ENCODE measurements around the gene L2HGDH.
A peak's percentile ranks its signal among the peaks of the same experiment; 100 is the strongest.

DNA sequence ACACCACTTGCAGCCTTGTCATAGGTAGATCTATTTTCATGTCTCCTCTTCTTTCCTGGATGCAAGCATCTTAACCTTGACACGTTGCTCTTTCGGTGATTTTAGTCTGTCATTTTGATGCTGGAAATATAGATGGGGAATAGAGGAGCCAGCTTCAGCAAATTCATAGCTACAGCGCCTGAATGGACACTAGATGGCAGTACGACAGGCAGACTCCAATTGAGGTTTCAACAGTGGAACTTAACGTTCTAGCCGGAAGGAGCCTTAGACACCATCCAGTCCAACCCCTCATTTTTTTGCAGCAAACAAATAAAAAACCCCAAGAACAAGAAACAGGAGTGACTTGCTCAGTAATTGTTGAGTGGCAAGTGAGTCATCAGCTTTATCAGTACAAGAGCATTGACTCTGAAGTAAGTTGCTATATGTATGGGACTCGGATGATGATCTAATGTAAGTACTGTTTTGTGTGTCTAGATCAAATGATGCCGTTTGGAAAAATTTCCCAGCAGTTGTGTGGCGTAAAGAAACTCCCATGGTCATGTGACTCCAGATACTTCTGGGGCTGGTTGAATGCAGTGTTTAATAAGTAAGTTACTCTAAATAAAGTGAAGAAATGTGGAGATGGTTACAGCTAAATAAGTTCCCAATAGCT is 9.1 kb upstream of the L2HGDH start:
- TF ChIP-seq CTCF (IDR thresholded peaks at IDR 0.05; ENCODE audit: insufficient read depth, low read depth, low read length) (peak; percentile 99), EZH2 (IDR thresholded peaks at IDR 0.05; ENCODE audit: insufficient read depth, low read length) (no peak)
